COLO668 (cell line): ENCODE data around the gene BBX.

Experiments used
- DNase-seq: peaks from one replicate; lab custom pipeline; 2025; ENCODE audit not compliant: unreplicated experiment; lab: John Stamatoyannopoulos, UW

The BBX gene

GRCh38 chr3:107794664-107795443, 272.1 kb downstream of the BBX start:
- DNase-seq: no peak

- DNase-seq: no peak
Observed at GRCh38 chr3:107795514-107796094, 272.8 kb downstream of the BBX start.

GRCh38 chr3:107796791-107797190, 274.0 kb downstream of the BBX start:
- no peak for DNase-seq

DNA sequence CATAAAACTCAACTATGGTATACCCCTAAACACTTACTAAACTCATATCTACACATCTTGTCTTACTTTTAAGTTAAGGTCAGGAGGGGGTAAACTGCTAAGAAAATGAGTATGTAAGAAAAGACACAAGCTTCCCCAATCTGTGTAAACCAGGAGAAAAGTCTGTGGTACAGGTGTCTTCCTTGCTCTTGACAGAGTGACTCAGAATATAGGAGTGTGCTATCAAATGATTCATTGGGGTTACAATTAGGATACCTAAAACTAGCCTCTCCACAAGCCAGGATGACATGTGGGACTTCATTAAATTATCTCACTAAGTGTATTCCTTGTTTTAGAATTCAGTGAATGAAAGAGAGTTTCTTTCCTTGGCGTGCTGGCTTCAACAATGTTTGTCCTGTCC, 274.8 kb downstream of the BBX start:
- DNase-seq: no peak

DNA sequence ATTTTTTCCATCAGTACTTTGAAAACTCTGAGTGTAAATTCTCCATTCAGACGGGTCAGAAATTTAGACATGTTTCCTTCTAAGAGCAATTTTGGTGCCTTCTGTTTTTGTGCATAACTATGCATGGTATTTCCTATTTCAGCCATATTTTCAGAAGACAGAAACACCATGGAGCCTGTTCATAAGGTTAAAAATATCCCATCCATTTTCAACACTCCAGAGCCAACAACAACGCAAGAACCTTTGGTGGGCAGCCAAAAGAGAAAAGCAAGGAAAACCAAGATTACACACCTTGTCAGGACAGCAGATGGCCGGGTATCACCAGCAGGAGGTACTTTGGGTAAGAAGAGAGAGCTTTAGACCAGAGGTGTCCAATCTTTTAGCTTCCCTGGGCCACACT, 275.6 kb downstream of the BBX start:
- no peak for DNase-seq

DNA sequence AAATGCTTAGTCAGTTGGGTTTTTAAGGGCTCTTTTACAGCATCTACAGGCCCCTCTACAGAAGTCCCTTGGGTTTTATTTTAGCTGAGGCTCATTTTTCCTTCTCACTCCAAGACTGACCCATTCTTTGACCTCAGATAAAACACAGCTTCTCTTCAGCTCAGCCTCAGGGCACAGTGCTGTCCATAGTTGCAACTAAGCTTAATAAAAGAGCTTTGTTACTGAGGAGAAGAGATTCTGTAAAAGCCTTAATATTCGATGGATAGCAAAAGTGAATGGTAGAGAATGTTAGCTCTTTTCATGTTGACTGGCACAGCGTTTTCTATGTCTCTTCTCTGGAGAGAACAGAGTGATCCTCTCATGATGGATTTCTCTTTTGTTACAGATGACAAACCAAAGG, 277.9 kb downstream of the BBX start:
- DNase-seq: no peak

DNA sequence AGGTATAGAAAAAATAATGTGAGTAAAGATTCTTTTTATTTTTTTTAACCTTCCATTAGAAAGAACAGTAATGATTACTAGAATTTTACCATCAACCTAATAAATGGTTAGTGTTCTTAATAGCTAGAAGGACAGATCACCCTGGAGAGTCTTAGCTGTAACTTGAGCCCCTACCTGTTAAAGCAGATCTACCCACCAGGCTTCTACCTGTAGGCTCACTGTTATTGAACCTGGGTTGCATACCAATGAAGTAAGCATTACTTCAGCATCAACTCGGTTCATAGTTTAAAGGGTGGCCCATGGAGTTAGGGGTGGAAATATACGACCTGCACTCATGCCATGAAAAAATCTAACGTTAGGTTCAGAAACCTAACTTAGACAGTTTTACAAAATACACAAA, 280.4 kb downstream of the BBX start:
- DNase-seq: no peak

GRCh38 chr3:107806021-107806420, 283.3 kb downstream of the BBX start:
- no peak for DNase-seq

DNA sequence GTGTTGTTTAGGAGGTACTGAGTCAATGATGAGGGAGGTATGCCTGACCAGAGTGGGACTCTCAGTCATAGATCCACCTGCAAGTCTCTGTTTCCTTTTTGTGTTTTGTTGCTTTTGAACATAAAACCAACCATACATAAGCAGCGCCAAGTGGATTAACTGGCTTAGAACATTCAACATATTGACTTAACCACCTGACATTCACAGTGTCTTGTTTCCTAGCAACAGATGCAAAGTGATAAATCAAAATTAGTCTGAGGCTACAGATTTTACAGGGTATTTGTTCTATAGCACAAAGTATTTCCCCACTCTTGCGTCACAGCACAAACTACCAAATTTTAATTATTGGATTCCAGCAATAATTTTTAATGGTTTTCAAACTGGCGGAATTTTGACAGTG, 283.8 kb downstream of the BBX start:
- DNase-seq: no peak

GRCh38 chr3:107810171-107811071, 287.7 kb downstream of the BBX start:
- no peak for DNase-seq

DNA sequence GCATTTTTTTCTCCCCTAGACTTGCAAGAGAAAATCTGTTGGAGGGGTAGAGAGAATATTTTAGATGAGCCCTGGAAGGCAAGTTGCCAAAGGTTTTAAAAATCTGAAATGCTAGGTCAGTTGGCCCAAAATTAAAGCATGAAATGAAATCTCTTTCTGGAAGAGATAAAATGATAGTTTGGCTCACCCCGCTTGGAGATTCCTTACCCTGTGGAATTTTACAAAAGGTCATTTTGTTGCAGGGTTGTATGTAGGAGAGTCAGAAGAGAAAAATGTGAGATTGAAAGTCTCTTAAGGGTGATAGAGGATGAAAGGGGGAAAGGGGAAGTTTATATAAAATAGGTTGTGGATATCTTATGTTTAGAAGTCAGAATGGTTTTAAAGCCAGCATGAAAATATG, 290.3 kb downstream of the BBX start:
- no peak for DNase-seq

GRCh38 chr3:107816107-107816506, 293.3 kb downstream of the BBX start:
- DNase-seq: no peak

DNA sequence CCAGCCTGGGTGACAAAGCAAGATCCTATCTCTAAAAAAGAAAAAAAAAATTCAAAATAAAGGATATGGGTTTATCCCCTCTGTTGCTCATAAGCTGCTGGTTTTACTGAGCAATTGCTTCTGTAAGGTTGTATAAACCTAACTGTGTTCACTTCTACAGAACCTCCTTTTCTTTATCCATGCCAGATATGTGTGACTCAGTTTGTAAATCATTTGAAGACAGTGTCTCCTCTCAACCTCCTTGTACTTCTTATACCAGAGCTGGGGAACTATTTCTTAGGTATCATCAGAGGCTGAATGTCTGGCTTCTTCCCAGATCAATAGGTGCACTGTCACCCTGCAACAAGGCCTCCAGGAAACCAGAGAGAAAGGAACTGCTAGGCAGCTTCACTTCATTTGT, 294.3 kb downstream of the BBX start:
- DNase-seq: no peak

DNA sequence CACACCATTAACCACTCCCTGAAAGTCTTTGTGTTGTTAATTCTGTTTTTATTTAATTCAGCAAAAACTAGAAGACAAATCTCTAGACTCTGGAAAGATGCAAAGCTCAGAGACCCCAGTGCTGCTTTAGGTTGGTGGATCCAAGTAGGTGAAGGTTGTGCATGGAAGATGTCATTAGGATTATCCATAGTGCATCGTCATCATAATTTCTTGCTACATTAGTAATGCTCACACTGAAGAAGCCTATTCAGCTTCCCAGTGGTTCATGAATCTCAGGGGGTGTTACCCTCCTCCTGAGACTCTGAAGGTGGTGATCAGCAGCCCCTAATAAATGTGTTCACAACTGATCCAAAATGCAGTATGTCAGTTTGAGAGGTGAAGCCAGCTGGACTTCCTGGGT, 295.3 kb downstream of the BBX start:
- DNase-seq: no peak

DNA sequence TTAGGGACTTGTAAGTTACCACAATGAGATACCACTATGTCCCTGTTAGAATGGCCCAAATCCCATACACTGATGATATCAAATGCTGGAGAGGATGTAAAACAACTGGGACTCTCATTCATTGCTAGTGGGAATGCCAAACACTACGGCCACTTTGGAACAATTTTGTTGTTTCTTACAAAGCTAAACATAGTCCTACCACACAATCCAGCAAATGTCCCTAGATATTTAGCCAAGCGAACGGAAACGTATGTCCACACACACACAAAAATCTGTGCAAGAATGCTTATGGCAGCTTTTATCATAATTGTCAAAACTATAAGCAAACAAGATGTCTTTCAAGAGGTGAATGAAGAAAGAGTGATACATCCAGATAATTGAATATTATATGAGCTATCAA, 296.9 kb downstream of the BBX start:
- no peak for DNase-seq

GRCh38 chr3:107822308-107822707, 299.5 kb downstream of the BBX start:
- no peak for DNase-seq

DNA sequence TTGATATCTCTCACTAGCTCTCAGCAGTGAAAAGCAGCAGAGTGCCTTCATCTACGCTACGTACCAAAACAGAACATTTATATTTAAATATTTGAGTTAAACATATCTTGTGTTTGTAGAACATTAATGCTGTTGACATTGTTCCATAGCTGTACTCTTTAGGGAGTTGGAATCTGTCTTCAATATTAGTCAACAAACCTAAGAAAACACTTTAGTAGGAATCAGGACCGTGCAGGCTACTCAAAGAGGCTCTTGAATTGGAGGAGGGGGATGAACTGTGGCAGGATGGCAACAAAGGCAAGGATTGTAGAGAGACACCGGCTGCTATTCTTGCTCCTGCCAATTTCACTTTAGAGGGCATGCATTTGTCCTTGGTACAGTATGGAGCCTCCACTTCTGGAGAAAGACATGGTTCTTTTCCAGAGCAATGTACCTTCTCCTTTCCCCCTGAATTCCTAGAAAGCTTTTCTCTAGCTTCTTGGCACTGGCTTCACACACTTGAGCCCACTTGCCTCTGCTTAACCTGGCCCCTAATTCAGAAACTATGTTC, 302.1 kb downstream of the BBX start:
- no peak for DNase-seq

DNA sequence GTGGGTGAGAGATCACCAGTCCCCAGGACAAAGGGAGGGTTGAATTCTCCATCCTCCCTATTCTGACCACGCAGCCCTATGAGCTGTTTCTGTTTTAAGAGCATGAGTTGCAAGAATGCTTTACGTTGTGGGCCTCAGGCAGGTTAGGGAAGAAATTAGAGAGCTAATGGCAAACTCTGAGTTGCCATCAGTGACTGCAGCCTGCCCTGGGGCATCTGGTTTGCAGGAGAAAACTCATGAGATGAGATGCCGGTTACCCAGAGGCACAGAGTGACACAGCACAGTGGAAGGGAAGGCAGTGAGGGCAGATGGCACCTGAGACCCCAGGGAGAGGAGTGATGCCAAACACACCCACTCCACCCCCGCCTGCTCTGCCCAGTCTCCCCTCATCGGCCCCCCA, 302.8 kb downstream of the BBX start:
- no peak for DNase-seq

DNA sequence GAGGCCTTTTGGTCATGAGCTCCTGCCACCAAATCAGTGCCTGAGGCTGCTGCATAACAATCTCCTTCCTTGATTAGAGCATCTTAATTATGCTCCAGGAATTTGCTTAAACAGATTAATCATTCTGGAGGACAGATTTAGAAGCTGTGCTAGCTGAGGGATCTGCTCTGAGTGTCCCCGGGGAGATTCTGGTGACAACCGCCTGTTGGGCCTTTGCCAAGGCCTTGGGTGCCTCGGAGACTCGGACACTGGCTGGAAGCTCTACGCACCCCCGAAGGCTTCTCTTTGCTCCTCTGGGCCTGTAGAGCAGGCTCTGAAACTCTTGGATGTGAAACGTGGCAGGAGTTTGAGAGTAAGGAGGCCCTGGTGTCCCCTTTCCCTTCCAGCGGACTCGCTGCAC, 304.0 kb downstream of the BBX start:
- DNase-seq: no peak

- no peak for DNase-seq
Observed at GRCh38 chr3:107829185-107829584, 306.4 kb downstream of the BBX start.

DNA sequence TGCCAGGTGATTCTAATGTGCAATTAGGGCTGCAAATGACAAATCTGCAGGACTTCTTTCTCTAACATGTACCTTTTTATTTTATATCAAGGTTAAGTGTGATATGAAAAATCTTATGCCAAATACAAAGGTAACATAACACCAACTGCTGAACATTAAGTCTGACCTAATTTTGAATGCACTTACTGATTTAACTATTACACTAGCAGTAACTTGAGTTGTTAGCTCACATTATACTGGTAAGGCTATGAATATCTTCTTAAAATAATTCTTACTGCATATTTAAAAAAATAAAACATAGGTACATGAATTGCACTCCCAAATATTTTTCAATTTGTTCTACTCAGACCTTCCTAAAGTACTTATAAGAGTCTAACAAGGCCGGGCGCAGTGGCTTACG, 308.8 kb downstream of the BBX start:
- no peak for DNase-seq

DNA sequence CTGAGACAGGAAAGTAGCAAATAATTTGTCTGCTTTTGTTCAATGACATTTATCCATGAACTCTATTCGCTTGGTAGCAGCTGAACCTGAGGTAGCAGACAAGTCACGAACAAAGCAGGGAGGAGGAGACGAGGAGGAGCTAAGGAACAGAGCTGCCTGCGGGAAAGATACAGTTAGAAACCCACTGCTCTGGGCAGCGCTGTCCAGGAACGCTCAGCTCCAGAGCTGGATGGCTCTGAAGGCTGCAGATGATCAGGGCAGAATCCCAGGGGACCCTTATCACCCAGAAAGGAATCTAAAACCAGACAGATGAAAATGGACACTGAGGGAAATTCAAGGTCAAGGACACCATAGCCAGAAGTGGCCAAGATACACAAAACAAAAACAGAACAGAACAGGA, 310.3 kb downstream of the BBX start:
- DNase-seq: no peak
